IMR-90 (cell line): ENCODE data around the gene CIC. TPM values are rescaled to one million over a fixed set of nuclear protein-coding genes. Genes with fewer than 3 reads are reported as not detected.
A peak's percentile ranks its signal among the peaks of the same experiment; 100 is the strongest.

ENCODE experiments used
- ATAC-seq: fragments of 200-7000 bp; cut with Tn5 transposase; 2 replicates; pipeline ENCODE4 v1.9.1; 2020; ENCODE audit warnings: low read depth, mild to moderate bottlenecking, moderate library complexity
- BruUV-seq: library from RNA; stranded (reverse); fragments of 400-500 nt; replicated peaks from 2 replicates; lab custom pipeline; 2021; lab: Mats Ljungman, UMichigan
- CTCF ChIA-PET: fragments of 300-600 bp; formaldehyde crosslinking; extraction: SDS; loops from one replicate; lab custom pipeline; 2021; ENCODE audit warnings: antibody characterized with exemption; lab: Yijun Ruan, JAX
- POLR2A ChIA-PET: fragments of 300-600 bp; sonication (Branson Sonifier 250); formaldehyde crosslinking; loops from one replicate; lab custom pipeline; 2022; ENCODE audit warnings: antibody characterized with exemption; ENCODE audit not compliant: unreplicated experiment; lab: Charles Lee
- DNase-seq: peaks from one replicate; pipeline ENCODE4 v3.0.0; 2013
- H2AFZ ChIP-seq: replicated peaks from 2 replicates; pipeline ENCODE3; 2013; ENCODE audit warnings: low read length, mild to moderate bottlenecking; ENCODE audit not compliant: poor library complexity
- H2AK5ac ChIP-seq: 2 replicates; pipeline ENCODE4 v1.6.1; 2013; ENCODE audit warnings: low read depth, low read length, inconsistent platforms
- H2AK9ac ChIP-seq: replicated peaks from 2 replicates; pipeline ENCODE3; 2013; ENCODE audit warnings: mild to moderate bottlenecking, low read depth, low read length, moderate library complexity; ENCODE audit not compliant: poor library complexity
- H2BK120ac ChIP-seq: 2 replicates; pipeline ENCODE4 v1.6.1; 2013; ENCODE audit warnings: low read depth, low read length, inconsistent platforms
- H2BK15ac ChIP-seq: 3 replicates; pipeline ENCODE4 v1.6.1; 2013; ENCODE audit warnings: low read depth, low read length, inconsistent platforms
- H2BK20ac ChIP-seq: 2 replicates; pipeline ENCODE4 v1.6.1; 2013; ENCODE audit warnings: low read depth, mild to moderate bottlenecking, inconsistent platforms, low read length, moderate library complexity
- H2BK5ac ChIP-seq: 2 replicates; pipeline ENCODE4 v1.6.1; 2013; ENCODE audit warnings: mild to moderate bottlenecking, low read depth, low read length, inconsistent platforms; ENCODE audit not compliant: poor library complexity, severe bottlenecking
- H3K14ac ChIP-seq: replicated peaks from 2 replicates; pipeline ENCODE4 v1.6.1; 2013; ENCODE audit warnings: low read depth, low read length, inconsistent platforms
- H3K18ac ChIP-seq: 2 replicates; pipeline ENCODE4 v1.6.1; 2013; ENCODE audit warnings: low read depth, low read length, control low read depth
- H3K23ac ChIP-seq: 2 replicates; pipeline ENCODE4 v1.6.1; 2013; ENCODE audit warnings: low read depth, low read length, inconsistent platforms
- H3K27ac ChIP-seq: 2 replicates; pipeline ENCODE4 v1.5.1; 2013; ENCODE audit warnings: mild to moderate bottlenecking, control low read depth, low read length; ENCODE audit not compliant: insufficient read depth
- H3K27me3 ChIP-seq: 2 replicates; pipeline ENCODE4 v1.6.1; 2013; ENCODE audit warnings: low read length; ENCODE audit not compliant: control insufficient read depth, insufficient read depth
- H3K36me3 ChIP-seq: 2 replicates; pipeline ENCODE4 v1.6.1; 2013; ENCODE audit warnings: low read length, mixed read lengths; ENCODE audit not compliant: control insufficient read depth, insufficient read depth
- H3K4ac ChIP-seq: 2 replicates; pipeline ENCODE4 v1.6.1; 2013; ENCODE audit warnings: low read depth, low read length, inconsistent platforms
- H3K4me1 ChIP-seq: 2 replicates; pipeline ENCODE4 v1.6.1; 2013; ENCODE audit warnings: low read length, mixed read lengths; ENCODE audit not compliant: control insufficient read depth, insufficient read depth
- H3K4me2 ChIP-seq: 2 replicates; pipeline ENCODE4 v1.6.1; 2013; ENCODE audit warnings: low read depth, mild to moderate bottlenecking, control low read depth, low read length, moderate library complexity
- H3K4me3 ChIP-seq: 2 replicates; pipeline ENCODE4 v1.5.1; 2013; ENCODE audit warnings: low read depth, mild to moderate bottlenecking, control low read depth, low read length, moderate library complexity; ENCODE audit not compliant: insufficient read depth
- H3K56ac ChIP-seq: 2 replicates; pipeline ENCODE4 v1.6.1; 2013; ENCODE audit warnings: low read length, inconsistent platforms; ENCODE audit not compliant: insufficient read depth; ENCODE audit errors: extremely low read depth
- H3K79me1 ChIP-seq, 2 experiments: 2 replicates each; pipeline ENCODE4 v1.6.1; 2013; ENCODE audit warnings: low read length in 2 of 2, inconsistent platforms in 1 of 2, low read depth in 1 of 2
- H3K9ac ChIP-seq: 2 replicates; pipeline ENCODE4 v1.6.1; 2013; ENCODE audit warnings: low read depth, low read length, control low read depth
- H3K9me1 ChIP-seq: 2 replicates; pipeline ENCODE4 v1.6.1; 2013; ENCODE audit warnings: low read length, inconsistent platforms; ENCODE audit not compliant: insufficient read depth
- H3K9me3 ChIP-seq: 2 replicates; pipeline ENCODE4 v1.6.1; 2013; ENCODE audit warnings: low read length; ENCODE audit not compliant: control insufficient read depth, insufficient read depth
- H4K20me1 ChIP-seq: 2 replicates; pipeline ENCODE4 v1.6.1; 2013; ENCODE audit warnings: low read length, inconsistent platforms; ENCODE audit not compliant: insufficient read depth
- H4K5ac ChIP-seq: 2 replicates; pipeline ENCODE4 v1.6.1; 2013; ENCODE audit warnings: mild to moderate bottlenecking, low read depth, low read length, control low read depth
- H4K8ac ChIP-seq, 2 experiments: 2 replicates each; pipeline ENCODE4 v1.6.1; 2013; ENCODE audit warnings: low read depth in 2 of 2, low read length in 2 of 2, control low read depth in 1 of 2, inconsistent platforms in 1 of 2
- H4K91ac ChIP-seq: 2 replicates; pipeline ENCODE4 v1.6.1; 2013; ENCODE audit warnings: low read depth, low read length, inconsistent platforms; ENCODE audit not compliant: insufficient read depth
- CEBPB ChIP-seq: IDR thresholded peaks from 2 replicates; pipeline ENCODE4 v1.6.1; 2012; ENCODE audit warnings: low read depth, low read length, improper control_type of control experiment
- ELK1 ChIP-seq: fragments of 150-350 bp; IDR thresholded peaks from 2 replicates; pipeline ENCODE4 v1.6.1; 2016; ENCODE audit warnings: low read depth, mild to moderate bottlenecking, low read length, moderate library complexity, borderline replicate concordance
- FOS ChIP-seq: fragments of 150-350 bp; IDR thresholded peaks from 2 replicates; pipeline ENCODE4 v1.6.1; 2016; ENCODE audit warnings: low read depth, low read length
- MAFK ChIP-seq: IDR thresholded peaks from 2 replicates; pipeline ENCODE4 v1.6.1; 2012; ENCODE audit warnings: low read depth, low read length, improper control_type of control experiment
- MXI1 ChIP-seq: IDR thresholded peaks from 2 replicates; pipeline ENCODE4 v1.6.1; 2012; ENCODE audit warnings: low read depth, mild to moderate bottlenecking, low read length, moderate library complexity, borderline replicate concordance
- NFE2L2 ChIP-seq: fragments of 150-350 bp; IDR thresholded peaks from 2 replicates; pipeline ENCODE4 v1.6.1; 2016; ENCODE audit warnings: low read depth, mild to moderate bottlenecking, low read length
- RAD21 ChIP-seq: IDR thresholded peaks from 2 replicates; pipeline ENCODE4 v1.6.1; 2012; ENCODE audit warnings: low read length, improper control_type of control experiment
- RCOR1 ChIP-seq: IDR thresholded peaks from 2 replicates; pipeline ENCODE4 v1.6.1; 2012; ENCODE audit warnings: mild to moderate bottlenecking, low read length, improper control_type of control experiment; ENCODE audit not compliant: insufficient replicate concordance
- RFX5 ChIP-seq: IDR thresholded peaks from 2 replicates; pipeline ENCODE4 v1.8.0; 2012; ENCODE audit warnings: low read depth, mild to moderate bottlenecking, low read length, moderate library complexity
- WGBS, 2 experiments: methylation state at CpG; one replicate each; pipeline versions ENCODE4 v1.1.5 to v1.1.7; 2013; ENCODE audit warnings: missing lambda C conversion rate in 2 of 2; ENCODE audit not compliant: insufficient read length in 1 of 2; ENCODE audit errors: extremely low coverage in 2 of 2; 5-methylcytosine and 5-hydroxymethylcytosine counted together
- dilution Hi-C: fragments of 300-500 bp; cut with HindIII; formaldehyde crosslinking; loops from one replicate; pipeline ENCODE4 v1.14.3; 2018; ENCODE audit warnings: low sequenced_read_pairs; ENCODE audit not compliant: unreplicated experiment
- in situ Hi-C: fragments of 300-500 bp; cut with MboI; formaldehyde crosslinking; loops from 3 replicates; pipeline ENCODE4 v1.14.3; 2019; ENCODE audit warnings: low sequenced_read_pairs, inconsistent platforms, mixed read lengths
- intact Hi-C: fragments of 100-400 bp; cut with micrococcal nuclease; formaldehyde crosslinking; loops from 2 replicates; pipeline ENCODE4 v1.10.0; 2022
- polyA plus RNA-seq, 3 experiments: library from polyadenylated mRNA; depleted of rRNA; stranded (reverse); fragments of >200 nt; gene quantifications; 2 replicates each; pipeline ENCODE4 v1.2.3, GENCODE V29; 2012; ENCODE audit warnings: low replicate concordance in 1 of 3
- total RNA-seq: library from RNA; depleted of rRNA; stranded (reverse); fragments of >200 nt; gene quantifications from 2 replicates; pipeline ENCODE4 v1.2.3, GENCODE V29; 2012

Gene CIC
- total and polyA plus RNA-seq, 2 of the 4 experiments (the other 2 are of a cell fraction), result 1.8 to 23.2 TPM

- Histone ChIP-seq H3K36me3 (peaks cover 26% of the 10 kb centered on the region), H3K18ac (peak overlapping the region; percentile 76), H2BK120ac (peak overlapping the region; percentile 77), H3K27me3 (no peaks in the 10 kb centered on the region), H2AFZ (peak overlapping the region; percentile 88), H3K23ac (peak overlapping the region; percentile 91), H2AK9ac (peak overlapping the region; percentile 99), H3K4me1 (peaks cover 11% of the 10 kb centered on the region), H2BK20ac (peak overlapping the region; percentile 84), H3K56ac (no peak overlapping the region), H3K14ac (peak overlapping the region; percentile 97), H2AK5ac (peak overlapping the region; percentile 100), H4K8ac (peak overlapping the region; percentile 58 to 98; a peak in 2 of 4 replicates), H3K4ac (peak overlapping the region; percentile 99), H3K9me1 (peaks cover 9% of the 10 kb centered on the region), H3K9me3 (no peaks in the 10 kb centered on the region), H2BK5ac (peak overlapping the region; percentile 90), H3K9ac (peak overlapping the region; percentile 93), H2BK15ac (no peak overlapping the region; the same call in 2 of the 3 replicates), H4K91ac (peak overlapping the region; percentile 96), H3K4me2 (peak overlapping the region; percentile 95), H3K79me1 (peaks cover 28 to 56% of the 10 kb centered on the region in 2 experiments), H3K27ac (peak overlapping the region; percentile 88), H4K5ac (peak overlapping the region; percentile 95), H4K20me1 (peaks cover 19% of the 10 kb centered on the region; the same call in 1 of the 2 replicates), H3K4me3 (no peak overlapping the region)
- ATAC-seq (no peak), DNase-seq (no peak)
- in situ Hi-C loops (no loop called here), dilution Hi-C loops (no loop called here), intact Hi-C loops (no loop called here)
- BruUV-seq, result no TSS peak
- 73% methylated on average over 2 of the region's 3 CpGs; no CpG with 5 or more reads in 1 of the 2 experiments for WGBS, 2 experiments
- TF ChIP-seq MXI1 (no peak), RCOR1 (no peak), RFX5 (no peak), ELK1 (no peak), FOS (no peak), NFE2L2 (no peak), CEBPB (no peak), MAFK (no peak), RAD21 (no peak)
- ChIA-PET CTCF (interaction anchor here (1.2 to 2.7 kb wide), 3 partner anchors 8 to 25 kb away, joined by 3 to 12 read pairs (median 3); no protein-coding TSS in a partner anchor), POLR2A (no interaction called here)
These were observed 2.0 kb downstream of the CIC start for GRCh38 chr19:42271045-42271419.
